Activated CD4-positive, CD25-positive, alpha-beta regulatory T cell (primary cell): ENCODE measurements around the gene RGS6.

ENCODE experiments used
- DNase-seq, 4 experiments: peaks; one replicate each; lab custom pipeline; 2025; lab: John Stamatoyannopoulos, UW

RGS6 gene

GRCh38 chr14:72314808-72315435 is 382.7 kb downstream of the RGS6 start:
- DNase-seq = no peak

GRCh38 chr14:72315714-72316113 is 383.5 kb downstream of the RGS6 start:
- no peak for DNase-seq

GRCh38 chr14:72318648-72319047 is 386.4 kb downstream of the RGS6 start:
- no peak for DNase-seq

GRCh38 chr14:72332046-72332445 is 399.8 kb downstream of the RGS6 start:
- DNase-seq = no peak

GRCh38 chr14:72332871-72333270 is 400.6 kb downstream of the RGS6 start:
- no peak for DNase-seq

GRCh38 chr14:72333357-72333756 is 401.1 kb downstream of the RGS6 start:
- no peak for DNase-seq

- DNase-seq = no peak
Measured at GRCh38 chr14:72336311-72336980, 404.2 kb downstream of the RGS6 start.

- DNase-seq = no peak
Measured at GRCh38 chr14:72341237-72341636, 409.0 kb downstream of the RGS6 start.

GRCh38 chr14:72341686-72342085 is 409.5 kb downstream of the RGS6 start:
- no peak for DNase-seq

GRCh38 chr14:72347118-72347517 is 414.9 kb downstream of the RGS6 start:
- DNase-seq = no peak

- DNase-seq = no peak
Measured at GRCh38 chr14:72350215-72350614, 418.0 kb downstream of the RGS6 start.

- DNase-seq = no peak
Measured at GRCh38 chr14:72352012-72352411, 419.8 kb downstream of the RGS6 start.

GRCh38 chr14:72366619-72367018 is 434.4 kb downstream of the RGS6 start:
- no peak for DNase-seq

- no peak for DNase-seq
Measured at GRCh38 chr14:72369106-72369505, 436.9 kb downstream of the RGS6 start.

- DNase-seq = no peak
Measured at GRCh38 chr14:72377016-72377415, 444.8 kb downstream of the RGS6 start.

GRCh38 chr14:72380456-72380855 is 448.2 kb downstream of the RGS6 start:
- no peak for DNase-seq

GRCh38 chr14:72383865-72384264 is 451.6 kb downstream of the RGS6 start:
- no peak for DNase-seq

GRCh38 chr14:72387726-72388125 is 455.5 kb downstream of the RGS6 start:
- no peak for DNase-seq

- no peak for DNase-seq
Measured at GRCh38 chr14:72389200-72389599, 457.0 kb downstream of the RGS6 start.

GRCh38 chr14:72401101-72401625 is 468.9 kb downstream of the RGS6 start:
- DNase-seq = no peak

GRCh38 chr14:72401632-72402376 is 469.6 kb downstream of the RGS6 start:
- DNase-seq = no peak

- no peak for DNase-seq
Measured at GRCh38 chr14:72402377-72402772, 470.1 kb downstream of the RGS6 start.
